ENCODE data around the gene MUCL1.

- TF ChIP-seq CTCF (IDR thresholded peaks at IDR 0.05) (no peak), POLR2AphosphoS5 (IDR thresholded peaks at IDR 0.05) (no peak), EP300 (IDR thresholded peaks at IDR 0.05) (no peak)
Observed at GRCh38 chr12:54863948-54864618, 9.8 kb downstream of the MUCL1 start.
